GM20000 (cell line): Measurements from ENCODE around the gene KDM6A.

Experiments
- DNase-seq: peaks from one replicate; pipeline ENCODE4 v3.0.0; 2012; ENCODE audit warnings: low spot score
- TF ChIP-seq, protein P1 (sequence below): IDR thresholded peaks from 2 replicates; pipeline ENCODE4 v1.5.1; 2012; ENCODE audit warnings: mild to moderate bottlenecking, control low read depth; ENCODE audit errors: extremely low read depth, missing control alignments

Gene KDM6A

DNA sequence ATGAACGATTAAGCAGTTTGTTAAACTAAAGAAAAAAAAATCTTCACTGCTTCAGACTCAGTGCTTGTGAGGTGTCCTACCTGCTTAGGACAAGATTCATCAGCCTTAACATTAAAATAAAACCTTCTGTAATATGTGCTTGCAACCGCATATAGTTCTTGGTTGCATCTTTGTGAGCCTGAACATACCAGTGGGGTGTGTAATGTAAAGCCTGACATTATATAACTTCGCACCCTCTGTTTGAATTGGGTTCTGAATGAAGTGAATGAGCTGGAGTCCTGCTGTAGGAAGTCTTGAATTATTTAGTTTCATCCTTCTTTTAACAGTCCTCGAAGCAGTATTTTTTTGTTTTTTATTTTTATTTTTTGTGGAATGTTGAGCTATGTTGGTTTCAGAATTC lies 3.1 kb downstream of the KDM6A start:
- TF ChIP-seq, protein P1, sequence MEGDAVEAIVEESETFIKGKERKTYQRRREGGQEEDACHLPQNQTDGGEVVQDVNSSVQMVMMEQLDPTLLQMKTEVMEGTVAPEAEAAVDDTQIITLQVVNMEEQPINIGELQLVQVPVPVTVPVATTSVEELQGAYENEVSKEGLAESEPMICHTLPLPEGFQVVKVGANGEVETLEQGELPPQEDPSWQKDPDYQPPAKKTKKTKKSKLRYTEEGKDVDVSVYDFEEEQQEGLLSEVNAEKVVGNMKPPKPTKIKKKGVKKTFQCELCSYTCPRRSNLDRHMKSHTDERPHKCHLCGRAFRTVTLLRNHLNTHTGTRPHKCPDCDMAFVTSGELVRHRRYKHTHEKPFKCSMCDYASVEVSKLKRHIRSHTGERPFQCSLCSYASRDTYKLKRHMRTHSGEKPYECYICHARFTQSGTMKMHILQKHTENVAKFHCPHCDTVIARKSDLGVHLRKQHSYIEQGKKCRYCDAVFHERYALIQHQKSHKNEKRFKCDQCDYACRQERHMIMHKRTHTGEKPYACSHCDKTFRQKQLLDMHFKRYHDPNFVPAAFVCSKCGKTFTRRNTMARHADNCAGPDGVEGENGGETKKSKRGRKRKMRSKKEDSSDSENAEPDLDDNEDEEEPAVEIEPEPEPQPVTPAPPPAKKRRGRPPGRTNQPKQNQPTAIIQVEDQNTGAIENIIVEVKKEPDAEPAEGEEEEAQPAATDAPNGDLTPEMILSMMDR = no peak
- no peak for DNase-seq

DNA sequence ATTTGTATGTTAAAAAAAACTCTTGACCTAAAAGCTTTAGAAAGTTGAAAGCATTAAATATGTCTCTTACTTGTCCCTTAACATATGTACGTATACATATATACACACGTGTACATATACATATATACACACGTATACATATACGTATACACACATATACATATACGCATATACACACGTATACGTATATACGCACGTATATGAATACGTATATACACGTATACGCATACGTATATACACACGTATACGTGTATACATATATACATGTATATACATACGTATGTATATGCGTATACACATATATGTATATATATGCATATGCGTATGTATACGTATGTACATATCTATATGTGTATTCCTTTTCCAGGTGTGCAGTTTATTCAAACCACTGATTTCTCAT lies 3.8 kb downstream of the KDM6A start:
- TF ChIP-seq, protein P1 = no peak
- no peak for DNase-seq

DNA sequence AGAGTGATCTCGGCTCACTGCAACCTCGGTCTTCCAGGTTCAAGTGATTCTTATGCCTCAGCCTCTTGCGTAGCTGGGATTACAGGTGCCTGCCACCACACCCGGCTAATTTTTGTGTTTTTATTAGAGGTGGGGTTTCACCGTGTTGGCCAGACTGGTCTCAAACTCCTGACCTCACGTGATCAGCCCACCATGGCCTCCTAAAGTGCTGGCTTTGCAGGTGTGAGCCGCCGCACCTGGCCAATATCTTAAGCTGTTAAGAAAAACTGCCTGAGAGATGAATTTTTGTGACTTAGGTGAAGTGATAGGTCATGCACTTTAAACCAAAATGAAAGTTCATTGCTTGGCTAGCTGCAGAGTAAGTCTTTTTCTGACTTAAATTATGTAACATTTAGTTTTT lies 5.8 kb downstream of the KDM6A start:
- no peak for DNase-seq
- TF ChIP-seq, protein P1 = no peak

DNA sequence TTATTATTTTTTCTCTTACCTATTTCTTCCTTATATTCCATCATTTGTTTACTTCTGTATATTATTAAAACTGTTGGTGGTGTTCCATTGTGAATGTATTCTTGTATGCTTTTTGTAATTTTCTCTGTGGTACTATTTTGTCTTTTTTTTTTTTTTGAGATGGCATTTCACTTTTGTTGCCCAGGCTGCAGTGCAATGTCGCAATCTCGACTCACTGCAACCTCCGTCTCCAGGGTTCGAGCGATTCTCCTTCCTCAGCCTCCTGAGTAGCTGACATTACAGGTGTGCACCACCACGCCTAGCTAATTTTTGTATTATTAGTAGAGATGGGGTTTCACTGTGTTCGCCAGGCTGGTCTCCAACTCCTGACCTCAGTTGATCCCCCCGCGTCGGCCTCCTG lies 8.6 kb downstream of the KDM6A start:
- TF ChIP-seq, protein P1 = no peak
- DNase-seq = no peak

DNA sequence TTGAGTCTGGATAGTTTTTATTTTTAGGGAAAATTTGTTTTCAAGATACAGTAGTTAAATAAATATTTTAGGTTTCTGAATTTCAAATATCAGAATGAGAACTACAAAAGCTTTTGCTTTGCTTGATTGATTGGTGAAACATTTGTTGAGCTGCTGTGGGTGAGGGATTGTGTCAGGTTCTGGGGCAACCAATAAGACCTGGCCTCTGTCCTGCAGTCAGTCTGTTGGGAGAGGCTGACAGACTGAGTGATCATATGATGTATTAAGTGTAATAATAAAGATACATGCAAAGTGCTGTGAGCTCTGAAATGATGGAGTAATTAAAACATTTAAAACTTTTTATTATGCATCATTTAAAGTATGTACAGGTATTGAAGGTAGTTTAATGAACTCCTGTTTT lies 9.6 kb downstream of the KDM6A start:
- DNase-seq = no peak
- TF ChIP-seq, protein P1 = no peak

DNA sequence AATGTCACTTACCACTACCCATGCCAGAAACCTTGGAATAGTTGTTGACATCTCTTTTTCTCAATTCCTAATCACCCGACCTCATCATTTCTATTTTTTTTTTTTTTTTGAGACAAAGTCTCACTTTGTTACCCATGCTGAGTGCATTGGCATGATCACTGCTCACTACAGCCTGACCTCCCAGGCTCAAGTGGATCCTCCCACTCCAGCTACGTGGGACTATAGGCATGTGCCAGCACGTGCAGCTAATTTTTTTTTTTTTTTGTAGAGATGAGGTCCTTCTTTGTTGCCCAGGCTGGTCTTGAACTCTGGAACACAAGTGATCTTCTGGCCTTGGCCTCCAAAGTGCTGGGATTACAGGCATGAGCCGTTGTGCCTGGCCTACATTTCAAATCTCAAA lies 12.0 kb downstream of the KDM6A start:
- DNase-seq = no peak
- TF ChIP-seq, protein P1 = no peak

DNA sequence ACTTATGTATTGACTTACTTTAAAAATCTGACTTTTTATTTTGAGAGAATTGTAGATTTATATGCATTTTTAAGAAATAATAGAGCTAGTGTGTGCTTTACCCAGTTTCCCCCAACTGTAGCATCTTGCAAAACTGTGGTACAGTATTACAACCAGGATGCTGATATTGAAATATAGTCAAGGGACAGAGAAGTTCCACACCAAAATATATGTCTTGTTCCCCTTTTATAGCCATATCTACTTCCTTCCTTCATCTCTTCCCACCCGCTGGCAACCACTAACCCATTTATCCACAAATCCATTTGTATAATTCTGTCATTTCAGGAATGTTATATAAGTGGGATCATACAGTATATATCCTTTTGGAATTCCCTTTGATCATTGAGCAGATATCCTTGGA lies 16.8 kb downstream of the KDM6A start:
- DNase-seq = no peak
- TF ChIP-seq, protein P1 = no peak
